Esophagus squamous epithelium (tissue), 5 donors: ENCODE measurements around the gene GRID2. TPM values are rescaled to one million over a fixed set of nuclear protein-coding genes. Genes with fewer than 3 reads are reported as not detected.

Experiments
- DNase-seq: peaks from one replicate; lab custom pipeline; 2025; lab: John Stamatoyannopoulos, UW
- H3K27ac ChIP-seq, 4 donors: fragments of 200-600 bp; sonication (generic); one replicate each; pipeline ENCODE4 v1.5.1; 2016 to 2019; ENCODE audit warnings: mild to moderate bottlenecking in 1 of 4
- H3K27me3 ChIP-seq, 4 donors: fragments of 200-600 bp; sonication (generic); 1 replicate in 3 of 4; 2 replicates in 1 of 4; pipeline versions ENCODE4 v1.5.1 to v1.6.0; 2017 to 2021; ENCODE audit warnings: antibody characterized with exemption in 1 of 4
- H3K36me3 ChIP-seq, 3 donors: fragments of 200-600 bp; sonication (generic); one replicate each; pipeline ENCODE4 v1.5.1; 2016 to 2019
- H3K4me1 ChIP-seq, 3 donors: fragments of 200-600 bp; sonication (generic); one replicate each; pipeline ENCODE4 v1.5.1; 2017 to 2019
- H3K4me3 ChIP-seq, 4 donors: fragments of 200-600 bp; sonication (generic); 1 replicate in 3 of 4; 2 replicates in 1 of 4; pipeline ENCODE4 v1.5.1; 2016 to 2019; ENCODE audit warnings: mild to moderate bottlenecking in 2 of 4, moderate library complexity in 1 of 4
- H3K9me3 ChIP-seq, 3 donors: fragments of 200-600 bp; sonication (generic); one replicate each; pipeline ENCODE4 v1.5.1; 2016 to 2019
- POLR2A ChIP-seq, 4 donors: fragments of 450-650 bp; IDR thresholded peaks; one replicate each; pipeline ENCODE4 v1.6.1; 2017; ENCODE audit warnings: antibody characterized with exemption in 4 of 4, mild to moderate bottlenecking in 4 of 4, moderate library complexity in 3 of 4
- WGBS, 2 donors: methylation state at CpG; one replicate each; pipeline ENCODE4 v1.1.5; 2018; 5-methylcytosine and 5-hydroxymethylcytosine counted together
- intact Hi-C: fragments of 100-400 bp; cut with DNase I; formaldehyde crosslinking; loops from one replicate; pipeline ENCODE4 v1.15.0; 2022
- total RNA-seq, 4 donors: library from RNA; depleted of rRNA; stranded (reverse); fragments of >200 nt; gene quantifications; one replicate each; pipeline ENCODE4 v1.1.0, GENCODE V29; 2016
- TF ChIP-seq, protein P1 (sequence below), 6 experiments: fragments of 450-650 bp in 4 of 6; fragments of 200-600 bp in 2 of 6; sonication (generic) in 2 of 6; IDR thresholded peaks; one replicate each; pipeline ENCODE4 v1.5.1; 2016 to 2019; ENCODE audit warnings: antibody characterized with exemption in 6 of 6, mild to moderate bottlenecking in 4 of 6, moderate library complexity in 4 of 6
- donor health status: DM: yes; HTN: yes; CAD: no.

GRID2 gene
- total RNA-seq, 4 donors from 2014 or later = not detected

DNA sequence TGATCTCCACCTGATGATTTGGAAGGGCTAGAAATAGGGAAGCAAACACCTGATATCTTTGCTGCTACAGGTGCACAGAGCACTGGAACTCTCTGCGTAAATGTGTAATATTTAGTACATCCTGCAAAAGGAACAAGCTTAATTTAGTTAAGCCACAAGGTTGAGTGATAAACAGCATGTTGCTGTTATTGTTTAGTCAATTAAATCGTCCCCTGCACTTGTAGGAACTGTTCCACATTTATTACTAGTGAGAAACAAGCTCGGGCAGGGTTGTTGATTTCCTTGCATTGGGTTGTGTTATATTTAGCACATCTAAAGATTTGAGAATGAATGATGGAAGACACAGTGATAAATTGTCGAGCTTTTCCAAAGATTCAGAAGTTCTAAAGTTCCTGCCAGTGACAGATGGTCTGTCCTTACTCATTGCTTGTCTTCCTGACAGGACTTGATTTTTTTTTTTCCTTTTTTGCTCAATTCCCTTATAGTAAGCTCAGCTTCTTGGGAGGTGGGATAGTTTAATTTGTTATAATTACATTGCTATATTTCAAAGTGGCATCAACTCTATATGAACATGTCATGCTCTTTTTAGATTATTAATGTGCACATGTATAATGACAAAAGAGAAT lies 897.8 kb downstream of the GRID2 start:
- DNase-seq = no peak
- Histone ChIP-seq H3K4me3 (no peak overlapping the region), H3K27me3 (no peaks in the 10 kb centered on the region), H3K27ac (no peak overlapping the region), H3K36me3 (no peaks in the 10 kb centered on the region), H3K4me1 (peaks cover 0 to 3% (median 0%) of the 10 kb centered on the region in 3 donors), H3K9me3 (no peaks in the 10 kb centered on the region)
- 31 to 35% methylated on average over 4 of the region's 4 CpGs for WGBS, 2 donors
- TF ChIP-seq, protein P1, sequence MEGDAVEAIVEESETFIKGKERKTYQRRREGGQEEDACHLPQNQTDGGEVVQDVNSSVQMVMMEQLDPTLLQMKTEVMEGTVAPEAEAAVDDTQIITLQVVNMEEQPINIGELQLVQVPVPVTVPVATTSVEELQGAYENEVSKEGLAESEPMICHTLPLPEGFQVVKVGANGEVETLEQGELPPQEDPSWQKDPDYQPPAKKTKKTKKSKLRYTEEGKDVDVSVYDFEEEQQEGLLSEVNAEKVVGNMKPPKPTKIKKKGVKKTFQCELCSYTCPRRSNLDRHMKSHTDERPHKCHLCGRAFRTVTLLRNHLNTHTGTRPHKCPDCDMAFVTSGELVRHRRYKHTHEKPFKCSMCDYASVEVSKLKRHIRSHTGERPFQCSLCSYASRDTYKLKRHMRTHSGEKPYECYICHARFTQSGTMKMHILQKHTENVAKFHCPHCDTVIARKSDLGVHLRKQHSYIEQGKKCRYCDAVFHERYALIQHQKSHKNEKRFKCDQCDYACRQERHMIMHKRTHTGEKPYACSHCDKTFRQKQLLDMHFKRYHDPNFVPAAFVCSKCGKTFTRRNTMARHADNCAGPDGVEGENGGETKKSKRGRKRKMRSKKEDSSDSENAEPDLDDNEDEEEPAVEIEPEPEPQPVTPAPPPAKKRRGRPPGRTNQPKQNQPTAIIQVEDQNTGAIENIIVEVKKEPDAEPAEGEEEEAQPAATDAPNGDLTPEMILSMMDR (IDR thresholded peaks at IDR 0.05) = no peak
- no peak for TF ChIP-seq POLR2A (IDR thresholded peaks at IDR 0.05)
- intact Hi-C loops = no loop called here

DNA sequence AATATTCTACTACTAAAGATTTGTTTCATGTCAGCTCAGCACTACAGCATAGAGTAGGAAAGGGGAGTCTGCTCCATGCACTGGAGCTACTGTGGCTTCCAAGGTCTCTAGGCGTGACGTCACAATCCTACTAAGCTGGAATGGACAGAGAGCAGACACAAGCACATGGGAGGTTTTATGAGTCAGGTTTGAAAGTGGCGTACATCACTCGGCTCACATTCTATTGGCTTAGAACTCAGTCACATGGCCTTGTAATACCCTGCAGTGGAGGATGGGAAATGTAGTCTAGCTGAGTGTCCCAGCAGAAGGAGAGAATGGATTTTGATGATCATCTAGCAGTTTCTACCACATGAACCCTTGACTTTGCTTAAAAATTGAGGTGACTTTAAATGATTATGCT lies 899.9 kb downstream of the GRID2 start:
- Histone ChIP-seq H3K27me3 (no peaks in the 10 kb centered on the region), H3K9me3 (no peaks in the 10 kb centered on the region), H3K4me1 (peaks cover 0 to 3% (median 0%) of the 10 kb centered on the region in 3 donors), H3K4me3 (no peak overlapping the region), H3K36me3 (no peaks in the 10 kb centered on the region), H3K27ac (no peak overlapping the region)
- TF ChIP-seq POLR2A (IDR thresholded peaks at IDR 0.05) = no peak
- WGBS, 2 donors = 93 to 96% methylated on average over 4 of the region's 4 CpGs
- DNase-seq = no peak
- intact Hi-C loops = no loop called here

DNA sequence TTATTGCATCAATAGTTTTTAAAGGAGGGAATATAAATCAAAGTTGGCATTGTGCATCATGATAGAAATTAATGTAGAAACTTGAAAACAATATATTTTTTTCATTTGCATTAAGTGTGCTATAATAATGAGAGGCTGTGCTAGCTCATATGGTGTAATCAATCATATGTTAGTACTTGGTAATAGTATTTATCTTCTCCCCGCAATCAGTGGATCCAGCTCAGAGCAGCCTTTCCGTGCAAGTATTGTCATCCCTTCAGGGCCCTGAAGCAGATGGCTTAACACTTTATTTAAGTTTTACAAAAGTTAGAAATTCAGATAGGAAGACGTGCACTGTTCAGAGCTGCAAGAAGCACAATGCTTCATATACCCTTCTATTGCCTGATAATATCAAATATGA lies 908.5 kb downstream of the GRID2 start:
- H3K27me3 ChIP-seq = no peaks in the 10 kb centered on the region
- no peaks in the 10 kb centered on the region for H3K4me1 ChIP-seq
- no peak for TF ChIP-seq POLR2A (IDR thresholded peaks at IDR 0.05)
- TF ChIP-seq, protein P1 (IDR thresholded peaks at IDR 0.05) = no peak
- no peaks in the 10 kb centered on the region for H3K36me3 ChIP-seq
- WGBS, 2 donors = 84% methylated on average over 3 of the region's 3 CpGs
- no peak overlapping the region for H3K4me3 ChIP-seq
- DNase-seq = no peak
- H3K27ac ChIP-seq = no peak overlapping the region
- intact Hi-C loops = no loop called here
- no peaks in the 10 kb centered on the region for H3K9me3 ChIP-seq

DNA sequence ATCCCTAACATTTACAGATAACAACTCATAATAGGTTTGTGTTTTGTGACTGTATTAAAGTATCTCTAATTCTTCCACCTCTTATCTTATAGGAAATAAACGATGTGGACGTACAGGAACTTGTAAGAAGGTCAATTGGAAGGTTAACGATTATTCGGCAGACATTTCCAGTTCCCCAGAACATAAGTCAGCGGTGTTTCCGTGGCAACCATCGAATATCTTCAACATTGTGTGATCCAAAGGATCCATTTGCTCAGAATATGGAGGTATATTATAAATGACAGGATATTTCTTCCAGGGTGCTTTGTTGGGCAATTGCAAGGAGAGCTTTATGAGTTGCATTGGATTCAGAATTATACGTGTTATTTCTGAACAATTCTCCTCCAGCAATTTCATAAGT lies 912.9 kb downstream of the GRID2 start:
- Histone ChIP-seq H3K27ac (no peak overlapping the region), H3K9me3 (no peaks in the 10 kb centered on the region), H3K27me3 (no peaks in the 10 kb centered on the region), H3K4me3 (no peak overlapping the region), H3K4me1 (no peaks in the 10 kb centered on the region), H3K36me3 (no peaks in the 10 kb centered on the region)
- WGBS, 2 donors = 83 to 91% methylated on average over 8 of the region's 8 CpGs
- DNase-seq = no peak
- intact Hi-C loops = no loop called here
- TF ChIP-seq POLR2A (IDR thresholded peaks at IDR 0.05) = no peak
- TF ChIP-seq, protein P1 (IDR thresholded peaks at IDR 0.05) = no peak

DNA sequence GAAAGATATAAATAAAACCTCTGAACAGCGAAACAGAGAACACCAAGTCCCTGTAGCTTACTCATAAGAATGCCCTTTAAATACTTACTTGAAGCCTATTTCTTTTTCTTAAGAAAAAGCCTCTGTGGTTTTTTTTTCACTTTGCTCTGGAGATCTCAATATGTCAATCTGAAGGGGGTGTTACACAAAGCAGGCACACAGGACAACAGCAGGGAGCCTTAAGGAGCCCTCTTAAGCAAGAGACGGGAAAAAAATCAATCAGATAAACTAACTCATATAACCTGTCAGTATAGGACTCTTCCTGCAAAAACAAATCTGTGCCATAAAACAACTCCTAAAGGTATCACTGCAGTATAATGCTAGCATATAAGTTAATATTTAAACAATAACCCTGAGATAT lies 913.7 kb downstream of the GRID2 start:
- Histone ChIP-seq H3K9me3 (no peaks in the 10 kb centered on the region), H3K36me3 (no peaks in the 10 kb centered on the region), H3K4me1 (no peaks in the 10 kb centered on the region), H3K4me3 (no peak overlapping the region), H3K27ac (no peak overlapping the region), H3K27me3 (no peaks in the 10 kb centered on the region)
- 74 to 84% methylated on average over 2 of the region's 2 CpGs for WGBS, 2 donors
- intact Hi-C loops = no loop called here
- no peak for DNase-seq
- TF ChIP-seq, protein P1 (IDR thresholded peaks at IDR 0.05) = no peak
- TF ChIP-seq POLR2A (IDR thresholded peaks at IDR 0.05) = no peak

DNA sequence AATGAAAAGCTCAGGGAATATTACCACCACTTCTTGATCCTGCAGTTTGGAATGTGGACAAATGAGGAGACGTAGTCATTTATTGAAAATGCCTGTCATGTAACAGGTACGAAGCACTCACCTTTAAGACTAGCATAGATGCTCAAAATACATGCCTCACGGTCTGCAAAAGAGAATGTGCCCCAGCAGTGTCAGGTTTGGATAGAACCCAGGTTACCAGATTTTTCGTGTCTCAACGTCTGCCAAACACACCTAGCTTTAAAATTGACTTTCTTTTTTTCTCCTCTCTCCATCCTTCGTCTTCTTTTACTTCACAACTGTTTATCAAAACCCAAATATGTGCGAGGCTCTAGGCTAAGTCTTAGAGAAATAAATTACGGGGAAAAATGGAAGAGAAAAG lies 918.0 kb downstream of the GRID2 start:
- Histone ChIP-seq H3K4me3 (no peak overlapping the region), H3K27me3 (no peaks in the 10 kb centered on the region), H3K4me1 (no peaks in the 10 kb centered on the region), H3K27ac (no peak overlapping the region), H3K9me3 (no peaks in the 10 kb centered on the region), H3K36me3 (no peaks in the 10 kb centered on the region)
- intact Hi-C loops = no loop called here
- WGBS, 2 donors = 50 to 64% methylated on average over 8 of the region's 8 CpGs
- DNase-seq = no peak
- TF ChIP-seq POLR2A (IDR thresholded peaks at IDR 0.05) = no peak
- TF ChIP-seq, protein P1 (IDR thresholded peaks at IDR 0.05) = no peak
